HG03060 (cell line): ENCODE results near the gene CTNNAL1.
"Not testable (repeated sequence)": the region's sequence is repeated elsewhere in the genome, so short reads cannot be mapped to it uniquely, and the experiment has no call there.

Experiments
- ATAC-seq: cut with Tn5 transposase; IDR thresholded peaks from one replicate; pipeline ENCODE4 v1.9.1; 2021; ENCODE audit warnings: low read depth, moderate number of reproducible peaks; ENCODE audit not compliant: unreplicated experiment

CTNNAL1 gene

GRCh38 chr9:109012876-109013678 lies at the start of gene CTNNAL1:
TSS of gene CTNNAL1 (minus strand) at chr9:109013499. CDS start at chr9:109013442, 57 bp downstream.
- ATAC-seq = peak; percentile 36

- ATAC-seq = no peak
Measured at GRCh38 chr9:109062543-109062942, 49.2 kb upstream of the CTNNAL1 start.

- no peak for ATAC-seq
Measured at GRCh38 chr9:109060191-109060590, 46.9 kb upstream of the CTNNAL1 start.

GRCh38 chr9:109053121-109053520 lies 39.8 kb upstream of the CTNNAL1 start:
- not testable (repeated sequence) for ATAC-seq

GRCh38 chr9:109052416-109052815 lies 39.1 kb upstream of the CTNNAL1 start:
- ATAC-seq = no peak

- ATAC-seq = no peak
Measured at GRCh38 chr9:109051733-109052132, 38.4 kb upstream of the CTNNAL1 start.

GRCh38 chr9:109050444-109050843 lies 37.1 kb upstream of the CTNNAL1 start:
- ATAC-seq = no peak

- no peak for ATAC-seq
Measured at GRCh38 chr9:109048822-109049221, 35.5 kb upstream of the CTNNAL1 start.

- no peak for ATAC-seq
Measured at GRCh38 chr9:109047259-109047658, 34.0 kb upstream of the CTNNAL1 start.

GRCh38 chr9:109046346-109046745 lies 33.0 kb upstream of the CTNNAL1 start:
- ATAC-seq = no peak

- no peak for ATAC-seq
Measured at GRCh38 chr9:109043578-109043977, 30.3 kb upstream of the CTNNAL1 start.

- ATAC-seq = no peak
Measured at GRCh38 chr9:109040571-109040970, 27.3 kb upstream of the CTNNAL1 start.

- no peak for ATAC-seq
Measured at GRCh38 chr9:109039539-109039938, 26.2 kb upstream of the CTNNAL1 start.

GRCh38 chr9:109037946-109038715 lies 24.8 kb upstream of the CTNNAL1 start:
- ATAC-seq = no peak

GRCh38 chr9:109036744-109037680 lies 23.7 kb upstream of the CTNNAL1 start:
- no peak for ATAC-seq

GRCh38 chr9:109035684-109036423 lies 22.6 kb upstream of the CTNNAL1 start:
- ATAC-seq = no peak

GRCh38 chr9:109033941-109034700 lies 20.8 kb upstream of the CTNNAL1 start:
- ATAC-seq = no peak

GRCh38 chr9:109031241-109031640 lies 17.9 kb upstream of the CTNNAL1 start:
- no peak for ATAC-seq

GRCh38 chr9:109030426-109030825 lies 17.1 kb upstream of the CTNNAL1 start:
- ATAC-seq = no peak
